ENCODE measurements around the gene TRABD2B.

DNA sequence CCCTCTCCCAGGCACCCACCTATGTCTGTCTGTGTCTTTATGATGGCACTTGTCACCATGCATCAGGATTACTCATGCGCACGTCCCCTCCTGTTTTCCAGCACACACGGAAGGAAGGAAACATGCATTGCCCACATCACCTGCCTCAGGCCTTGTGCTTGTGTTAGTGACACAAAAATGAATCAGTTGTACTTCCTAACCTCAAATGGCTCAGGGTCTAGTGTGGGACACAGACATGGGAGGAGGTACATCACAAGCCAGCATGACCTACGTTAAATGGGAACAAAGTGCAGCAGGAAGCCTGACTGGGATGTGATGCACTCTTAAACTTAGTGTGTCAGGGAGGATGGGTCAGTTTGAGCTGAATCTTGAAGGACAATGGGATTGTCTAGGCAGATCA lies 126.7 kb downstream of the TRABD2B start:
- TF ChIP-seq, protein P1, sequence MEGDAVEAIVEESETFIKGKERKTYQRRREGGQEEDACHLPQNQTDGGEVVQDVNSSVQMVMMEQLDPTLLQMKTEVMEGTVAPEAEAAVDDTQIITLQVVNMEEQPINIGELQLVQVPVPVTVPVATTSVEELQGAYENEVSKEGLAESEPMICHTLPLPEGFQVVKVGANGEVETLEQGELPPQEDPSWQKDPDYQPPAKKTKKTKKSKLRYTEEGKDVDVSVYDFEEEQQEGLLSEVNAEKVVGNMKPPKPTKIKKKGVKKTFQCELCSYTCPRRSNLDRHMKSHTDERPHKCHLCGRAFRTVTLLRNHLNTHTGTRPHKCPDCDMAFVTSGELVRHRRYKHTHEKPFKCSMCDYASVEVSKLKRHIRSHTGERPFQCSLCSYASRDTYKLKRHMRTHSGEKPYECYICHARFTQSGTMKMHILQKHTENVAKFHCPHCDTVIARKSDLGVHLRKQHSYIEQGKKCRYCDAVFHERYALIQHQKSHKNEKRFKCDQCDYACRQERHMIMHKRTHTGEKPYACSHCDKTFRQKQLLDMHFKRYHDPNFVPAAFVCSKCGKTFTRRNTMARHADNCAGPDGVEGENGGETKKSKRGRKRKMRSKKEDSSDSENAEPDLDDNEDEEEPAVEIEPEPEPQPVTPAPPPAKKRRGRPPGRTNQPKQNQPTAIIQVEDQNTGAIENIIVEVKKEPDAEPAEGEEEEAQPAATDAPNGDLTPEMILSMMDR (IDR thresholded peaks at IDR 0.05; ENCODE audit: poor library complexity): no peak
- TF ChIP-seq EZH2phosphoT487 (IDR thresholded peaks at IDR 0.05; ENCODE audit: low read depth, severe bottlenecking, unreplicated experiment): no peak

All from hepatocyte (in vitro differentiated cells).